SK-N-SH (cell line): ENCODE measurements around the gene KISS1R.

Experiments used
- CTCF ChIP-seq: fragments of 200-600 bp; sonication (generic); IDR thresholded peaks from 2 replicates; pipeline ENCODE4 v1.6.1; 2017; ENCODE audit warnings: antibody characterized with exemption, mild to moderate bottlenecking, moderate library complexity
- ELF1 ChIP-seq: IDR thresholded peaks from 2 replicates; pipeline ENCODE4 v1.4.0; 2012
- GABPA ChIP-seq: IDR thresholded peaks from 2 replicates; pipeline ENCODE4 v1.4.0; 2012; ENCODE audit warnings: low read depth, mild to moderate bottlenecking
- POLR2AphosphoS5 ChIP-seq: IDR thresholded peaks from 2 replicates; pipeline ENCODE4 v1.6.1; 2012; ENCODE audit warnings: low read depth, low read length
- RCOR1 ChIP-seq: fragments of 150-350 bp; IDR thresholded peaks from 2 replicates; pipeline ENCODE4 v1.6.1; 2017; ENCODE audit warnings: antibody characterized with exemption, low read length
- REST ChIP-seq: IDR thresholded peaks from 2 replicates; pipeline ENCODE4 v1.6.1; 2012; ENCODE audit warnings: mild to moderate bottlenecking, low read depth, low read length, moderate library complexity
- SMC3 ChIP-seq: IDR thresholded peaks from 2 replicates; pipeline ENCODE4 v1.6.1; 2012; ENCODE audit warnings: low read depth, low read length, improper control_type of control experiment
- TAF1 ChIP-seq: IDR thresholded peaks from 2 replicates; pipeline ENCODE4 v1.6.1; 2012; ENCODE audit warnings: low read depth, mild to moderate bottlenecking, low read length, moderate library complexity, borderline replicate concordance
- USF1 ChIP-seq: IDR thresholded peaks from 2 replicates; pipeline ENCODE4 v1.4.0; 2012; ENCODE audit warnings: low read depth, borderline replicate concordance
- ZBTB33 ChIP-seq: IDR thresholded peaks from 2 replicates; pipeline ENCODE4 v1.4.0; 2012; ENCODE audit warnings: low read depth, borderline replicate concordance

- no peak for TF ChIP-seq CTCF
- no peak for TF ChIP-seq TAF1
- no peak for TF ChIP-seq POLR2AphosphoS5
- no peak for TF ChIP-seq USF1
- no peak for TF ChIP-seq RCOR1
- no peak for TF ChIP-seq ZBTB33
- no peak for TF ChIP-seq ELF1
- TF ChIP-seq GABPA, result no peak
- TF ChIP-seq SMC3, result no peak
- no peak for TF ChIP-seq REST
Observed at GRCh38 chr19:898663-899062, 18.5 kb upstream of the KISS1R start.
